ENCODE results near the gene TMEM132D.

Gene TMEM132D

GRCh38 chr12:129825316-129825715, 78.5 kb downstream of the TMEM132D start:
- no peak for DNase-seq

GRCh38 chr12:129821964-129822363, 81.9 kb downstream of the TMEM132D start:
- no peak for DNase-seq

- DNase-seq, result no peak
Measured at GRCh38 chr12:129819391-129819790, 84.4 kb downstream of the TMEM132D start.

DNA sequence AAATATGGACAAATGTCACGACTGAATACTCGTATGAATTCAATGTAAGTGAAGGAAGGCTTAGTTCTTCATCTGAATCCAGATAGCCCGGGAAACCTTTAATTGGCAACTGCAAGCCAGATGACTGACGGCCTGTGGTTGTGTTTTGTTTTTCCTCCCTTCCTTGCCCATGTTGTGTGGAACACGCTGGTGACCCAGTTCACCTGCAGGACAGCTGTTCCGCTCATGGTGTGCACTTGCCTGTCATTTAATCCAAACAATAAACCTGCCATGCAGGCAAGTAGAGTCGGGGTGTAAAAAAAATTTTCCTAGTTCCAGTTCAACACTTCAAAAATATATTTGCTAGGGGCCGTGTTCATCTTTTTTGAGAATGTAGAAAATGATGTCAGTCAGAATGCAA, 88.0 kb downstream of the TMEM132D start:
- DNase-seq, result no peak

- DNase-seq, result no peak
Measured at GRCh38 chr12:129811963-129812362, 91.9 kb downstream of the TMEM132D start.

GRCh38 chr12:129807136-129807535, 96.7 kb downstream of the TMEM132D start:
- no peak for DNase-seq

- no peak for DNase-seq
Measured at GRCh38 chr12:129791396-129791795, 112.4 kb downstream of the TMEM132D start.

- no peak for DNase-seq
Measured at GRCh38 chr12:129790930-129791329, 112.9 kb downstream of the TMEM132D start.

GRCh38 chr12:129790331-129790730, 113.5 kb downstream of the TMEM132D start:
- DNase-seq, result no peak

DNA sequence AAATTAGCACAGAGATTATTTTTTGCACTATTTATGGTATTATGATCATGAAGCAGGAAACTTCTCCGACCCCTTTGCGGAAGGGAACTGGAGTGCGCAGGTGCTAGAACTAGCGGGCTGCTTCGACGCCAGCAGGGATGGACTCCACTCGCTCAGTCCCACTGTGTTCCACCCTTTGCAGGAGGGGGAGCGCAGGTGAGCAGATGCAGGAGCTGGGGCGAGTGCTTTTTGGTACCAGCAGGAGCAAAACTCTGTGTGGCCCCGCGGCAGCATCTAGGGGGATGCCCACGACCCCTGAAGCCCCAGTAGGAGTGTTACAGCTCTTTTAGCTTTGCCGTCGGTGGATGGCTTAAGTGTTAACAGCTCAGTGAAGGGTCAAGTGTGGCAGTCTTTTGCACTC, 113.9 kb downstream of the TMEM132D start:
- DNase-seq, result no peak

DNA sequence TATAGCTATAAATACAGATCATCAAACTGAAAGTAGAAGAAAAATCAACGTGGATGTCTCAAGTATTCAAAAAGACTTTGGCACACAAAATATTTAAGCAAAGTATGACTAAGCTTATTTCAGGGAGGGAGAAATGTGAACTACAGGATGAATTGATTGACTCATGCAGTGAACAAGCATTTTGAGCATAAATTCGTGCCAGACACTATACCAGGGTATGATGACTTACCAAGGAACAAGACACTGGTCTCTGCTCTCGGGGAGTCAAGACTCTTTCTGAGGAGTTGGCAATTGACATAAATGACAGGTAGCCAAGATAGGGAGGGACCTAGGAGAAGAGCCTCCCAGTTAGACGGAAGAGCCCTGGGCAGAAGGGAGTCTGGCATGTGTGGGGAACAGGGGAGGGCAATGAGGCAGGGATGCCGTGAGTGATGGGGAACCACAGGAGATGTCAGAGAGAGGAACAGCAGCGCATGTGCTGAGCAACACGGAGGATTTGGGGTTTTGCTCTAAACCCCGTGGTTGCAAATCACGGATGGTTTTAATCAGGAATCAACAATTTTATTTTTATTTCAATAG, 115.2 kb downstream of the TMEM132D start:
- DNase-seq, result no peak

DNA sequence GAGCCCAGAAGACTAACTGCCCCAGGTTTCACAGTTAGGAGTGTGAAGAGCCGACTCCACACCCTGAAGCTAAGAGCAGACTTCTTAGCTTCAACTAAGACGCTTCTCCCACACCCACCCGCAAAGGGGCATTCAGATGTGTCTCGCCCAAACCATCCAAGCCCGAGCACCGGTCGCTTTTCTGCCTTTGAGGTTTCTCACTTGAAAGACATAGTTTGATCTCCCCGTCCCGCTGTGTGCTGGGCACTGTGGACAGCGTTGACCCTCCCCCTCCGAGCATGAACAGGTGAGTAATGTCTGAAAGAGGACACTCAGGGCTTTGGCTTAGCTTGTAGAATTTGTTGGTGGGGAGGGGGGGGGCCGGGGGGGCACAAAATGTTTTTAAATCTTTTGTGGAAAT, 123.8 kb downstream of the TMEM132D start:
- no peak for DNase-seq

- DNase-seq, result no peak
Measured at GRCh38 chr12:129779033-129779432, 124.8 kb downstream of the TMEM132D start.

DNA sequence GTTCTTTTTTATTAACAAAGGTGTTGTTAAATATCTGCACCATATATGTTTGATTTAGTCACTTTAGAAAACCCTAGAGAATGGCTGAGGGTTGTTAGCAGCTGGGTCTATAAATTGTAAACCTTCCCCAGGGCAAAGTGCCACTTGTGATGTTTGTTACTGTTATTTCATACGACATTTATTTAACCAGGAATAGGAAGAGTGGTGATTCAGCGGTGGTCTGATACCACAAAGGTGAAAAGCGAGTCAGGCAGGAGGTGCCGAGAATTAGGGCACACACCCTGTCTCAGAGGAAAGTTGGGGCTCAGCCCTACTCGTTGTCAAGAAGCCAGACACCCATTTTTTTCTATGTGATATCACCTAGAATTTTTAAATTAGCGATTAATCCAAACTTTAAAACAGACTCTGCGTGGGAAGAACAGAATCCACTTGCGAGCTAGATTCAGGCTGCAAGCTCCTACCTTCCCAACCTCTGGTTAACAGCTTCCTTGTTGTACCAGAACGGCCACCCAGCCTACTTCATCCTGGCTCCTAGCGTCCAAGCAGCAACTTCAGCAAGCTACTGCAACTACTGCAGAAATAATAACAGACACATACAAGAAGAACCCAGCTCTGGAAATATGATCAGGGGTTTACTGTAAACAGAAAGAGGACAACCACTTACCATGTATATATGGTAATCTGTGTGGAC, 126.7 kb downstream of the TMEM132D start:
- no peak for DNase-seq

DNA sequence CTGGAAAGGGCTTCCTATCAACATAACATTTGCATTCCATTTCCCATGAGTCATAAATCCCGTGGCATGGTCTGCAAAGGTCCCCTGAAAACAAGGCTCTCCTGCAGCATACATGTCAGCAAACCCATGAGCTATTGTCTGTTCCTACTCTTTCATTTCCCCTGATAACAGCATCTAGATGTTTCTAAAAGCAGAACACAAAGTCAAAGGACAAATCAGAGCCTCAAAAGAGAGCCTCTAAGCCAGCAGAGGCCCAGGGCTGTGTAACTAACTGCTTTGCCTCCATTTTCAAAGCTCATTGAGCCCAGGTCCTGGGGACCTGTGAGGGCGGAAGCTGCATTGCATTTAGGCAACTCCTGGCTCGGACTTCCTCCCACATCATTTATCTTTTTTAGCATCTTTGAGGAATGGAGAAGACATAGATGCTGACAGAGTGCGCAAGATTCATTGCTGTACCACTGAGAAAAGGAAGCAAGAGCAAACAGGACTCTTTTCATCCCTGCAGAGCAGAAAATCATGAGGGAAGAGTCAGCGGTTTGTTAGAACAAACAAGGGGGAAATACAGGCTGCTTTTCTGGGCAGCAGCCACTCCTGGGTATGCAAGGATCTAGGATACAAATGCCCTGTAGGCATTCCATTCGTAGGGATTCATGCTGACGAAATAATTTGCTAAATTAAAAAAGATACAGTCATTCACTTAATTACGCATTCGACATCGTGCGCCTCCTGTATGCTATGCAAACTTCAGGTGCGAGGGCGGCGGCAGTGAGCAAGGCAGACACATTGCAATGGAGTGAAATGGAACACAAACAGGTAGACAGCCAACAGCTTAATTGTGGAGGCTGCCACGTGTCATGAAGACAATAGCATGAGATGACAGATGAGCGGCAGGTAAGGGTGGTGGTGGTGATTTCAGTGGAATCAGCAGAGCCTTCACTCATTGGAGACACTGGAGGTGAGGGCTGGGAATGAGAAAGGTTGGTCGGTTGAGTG, 131.0 kb downstream of the TMEM132D start:
- DNase-seq, result no peak

DNA sequence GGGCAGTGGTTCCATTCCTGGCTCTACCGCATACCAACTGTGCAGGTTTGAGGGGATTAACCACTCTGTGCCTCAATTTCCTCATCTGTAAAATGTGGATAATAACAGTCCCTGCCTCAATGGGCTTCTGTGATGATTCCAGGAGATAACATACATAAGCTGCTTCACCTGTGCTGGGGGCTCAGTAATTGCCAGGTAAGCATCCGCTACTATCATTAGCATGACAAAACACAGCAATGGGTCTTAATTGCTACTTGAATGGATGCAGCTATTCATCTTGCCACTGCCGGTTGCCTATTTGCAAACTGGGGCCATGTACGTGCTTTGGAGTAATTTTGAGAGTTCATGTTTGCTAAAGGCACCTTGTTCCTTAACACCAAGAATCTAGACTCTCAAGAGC, 132.6 kb downstream of the TMEM132D start:
- no peak for DNase-seq

DNA sequence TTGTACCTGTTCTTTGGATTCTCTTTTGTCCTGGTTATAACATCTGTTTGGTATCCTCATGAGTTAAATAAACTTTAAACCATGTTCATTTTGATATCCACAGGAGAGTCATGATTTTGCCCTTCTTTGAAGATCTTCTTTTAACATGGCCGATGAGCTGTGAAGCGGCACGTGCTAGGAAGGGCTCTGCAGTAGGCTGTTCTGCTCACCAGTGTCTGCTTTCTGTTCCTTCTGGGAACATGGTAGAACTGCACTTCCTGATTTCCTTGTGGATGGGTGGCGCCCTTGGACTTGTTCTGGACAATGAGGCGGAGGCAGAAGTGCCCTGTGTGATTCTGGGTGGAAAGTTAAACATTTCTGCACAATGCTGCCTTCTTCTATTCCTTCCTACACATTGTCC, 138.1 kb downstream of the TMEM132D start:
- no peak for DNase-seq

- DNase-seq, result no peak
Measured at GRCh38 chr12:129762436-129762835, 141.4 kb downstream of the TMEM132D start.

GRCh38 chr12:129753586-129753985, 150.2 kb downstream of the TMEM132D start:
- no peak for DNase-seq

GRCh38 chr12:129750421-129750820, 153.4 kb downstream of the TMEM132D start:
- DNase-seq, result no peak

DNA sequence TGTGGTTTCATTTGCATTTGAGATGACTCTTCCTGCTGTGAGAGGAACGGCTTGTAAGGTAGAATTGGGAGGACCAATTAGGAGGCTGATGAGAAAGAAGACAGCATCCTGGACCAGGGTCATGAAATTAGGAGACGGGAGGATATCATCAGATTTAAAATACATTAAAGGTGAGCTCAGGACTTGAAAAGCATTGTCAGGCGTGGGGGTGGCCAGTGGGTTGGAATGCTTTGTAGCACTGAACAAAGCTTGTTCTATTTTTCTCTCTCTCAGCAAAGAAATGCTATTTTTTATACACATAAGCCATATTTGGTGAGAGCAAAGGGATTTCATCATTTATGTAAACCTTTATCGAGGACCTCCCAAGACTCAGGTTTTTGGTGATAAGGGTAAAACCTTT, 157.5 kb downstream of the TMEM132D start:
- no peak for DNase-seq

- no peak for DNase-seq
Measured at GRCh38 chr12:129729170-129729569, 174.7 kb downstream of the TMEM132D start.

- no peak for DNase-seq
Measured at GRCh38 chr12:129727100-129727499, 176.7 kb downstream of the TMEM132D start.

GRCh38 chr12:129723260-129723659, 180.6 kb downstream of the TMEM132D start:
- DNase-seq, result no peak

Measured in suppressor macrophage (primary cell).